ENCODE results near the gene COPS9.

COPS9 gene

DNA sequence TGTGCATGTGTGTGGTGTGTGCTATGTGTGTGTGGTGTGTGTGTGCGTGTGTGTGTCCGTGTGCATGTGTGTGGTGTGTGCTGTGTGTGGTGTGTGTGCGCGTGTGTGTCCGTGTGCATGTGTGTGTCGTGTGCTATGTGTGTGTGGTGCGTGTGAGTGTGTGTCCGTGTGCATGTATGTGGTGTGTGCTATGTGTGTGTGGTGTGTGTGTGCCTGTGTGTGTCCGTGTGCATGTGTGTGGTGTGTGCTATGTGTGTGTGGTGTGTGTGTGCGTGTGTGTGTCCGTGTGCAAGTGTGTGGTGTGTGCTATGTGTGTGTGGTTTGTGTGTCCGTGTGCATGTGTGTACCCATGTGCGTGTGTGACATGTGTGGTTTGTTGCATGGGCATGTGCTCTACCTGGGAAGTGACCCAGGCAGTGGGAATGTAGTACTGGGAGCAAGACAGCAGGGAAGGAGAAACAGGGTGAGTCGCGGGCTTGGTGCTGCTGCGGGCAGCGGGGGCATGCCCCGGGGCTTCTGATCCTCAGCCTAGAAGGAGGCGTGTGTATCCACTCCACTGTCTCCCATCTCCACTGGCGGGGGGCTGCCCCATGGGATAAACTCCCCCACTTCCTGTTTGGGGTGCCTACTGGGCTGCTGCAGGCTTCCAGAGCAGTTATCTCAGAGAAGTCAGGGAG, 11.9 kb upstream of the COPS9 start:
- DNase-seq (ENCODE audit: low spot score): no peak

DNA sequence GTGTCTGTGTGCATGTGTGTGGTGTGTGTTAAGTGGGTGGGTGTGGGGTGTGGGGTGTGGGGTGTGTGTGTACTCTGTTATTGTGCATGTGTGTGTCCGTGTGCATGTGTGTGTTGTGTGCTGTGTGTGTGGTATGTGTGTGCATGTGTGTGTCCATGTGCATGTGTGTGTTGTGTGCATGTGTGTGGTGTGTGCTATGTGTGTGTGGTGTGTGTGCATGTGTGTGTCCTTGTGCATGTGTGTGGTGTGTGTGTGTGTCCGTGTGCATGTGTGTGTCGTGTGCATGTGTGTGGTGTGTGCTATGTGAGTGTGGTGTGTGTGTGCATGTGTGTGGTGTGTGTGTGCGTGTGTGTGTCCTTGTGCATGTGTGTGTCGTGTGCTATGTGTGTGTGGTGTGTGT, 11.3 kb upstream of the COPS9 start:
- DNase-seq (ENCODE audit: low spot score): no peak

GRCh38 chr2:240146627-240147278, 10.6 kb upstream of the COPS9 start:
- DNase-seq (ENCODE audit: low spot score): no peak

DNA sequence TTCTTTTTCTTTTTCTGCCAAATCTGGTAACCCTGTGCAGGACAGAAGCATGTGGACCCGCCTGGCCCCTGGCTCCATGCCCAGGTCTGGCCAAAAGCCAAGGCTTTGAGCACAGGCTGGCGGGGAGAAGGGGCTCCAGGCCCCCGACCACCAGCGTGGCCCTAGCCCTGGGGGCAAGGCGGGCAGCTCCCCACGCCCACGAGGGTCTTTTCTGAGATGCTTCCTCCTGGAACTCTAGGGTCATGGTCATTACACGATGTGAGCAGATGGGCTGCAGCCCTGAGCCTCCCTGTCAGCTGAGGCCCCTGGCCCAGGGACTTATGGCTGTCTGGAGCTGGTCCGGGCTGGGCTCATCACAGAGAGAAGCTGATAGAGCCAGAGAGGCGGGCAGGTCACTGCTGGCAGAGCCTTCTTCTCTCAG, 10.0 kb upstream of the COPS9 start:
- no peak for DNase-seq (ENCODE audit: low spot score)

GRCh38 chr2:240145461-240145860, 9.4 kb upstream of the COPS9 start:
- DNase-seq (ENCODE audit: low spot score): no peak

DNA sequence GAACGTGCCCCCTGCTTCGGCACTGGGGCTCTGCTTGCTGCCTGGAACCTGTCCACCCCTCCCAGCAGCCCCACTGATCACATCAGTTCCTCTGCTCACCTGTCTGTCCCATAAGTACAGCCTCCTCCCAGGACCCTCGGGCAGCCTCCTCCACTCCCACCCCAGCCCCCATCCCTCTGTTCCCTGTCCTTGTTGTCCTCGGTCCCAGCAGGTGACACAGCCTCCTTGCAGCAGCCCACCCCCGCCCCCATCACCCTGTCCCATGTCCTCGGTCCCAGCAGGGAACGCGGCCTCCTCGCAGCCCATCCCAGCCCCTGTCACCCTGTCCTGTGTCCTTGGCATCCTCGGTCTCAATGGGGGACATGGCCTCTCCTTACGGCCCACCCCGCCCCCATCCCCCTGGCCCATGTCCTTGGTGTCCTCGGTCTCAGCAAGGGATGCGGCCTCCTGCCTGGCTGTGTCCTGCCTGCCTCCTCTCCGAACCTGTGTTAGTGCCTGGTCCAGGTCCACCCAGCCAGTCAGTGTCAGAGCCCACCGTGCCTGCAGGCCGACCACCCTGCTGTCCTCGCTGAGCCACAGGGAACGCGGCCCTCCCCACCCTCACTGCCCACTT, 8.7 kb upstream of the COPS9 start:
- DNase-seq (ENCODE audit: low spot score): no peak

DNA sequence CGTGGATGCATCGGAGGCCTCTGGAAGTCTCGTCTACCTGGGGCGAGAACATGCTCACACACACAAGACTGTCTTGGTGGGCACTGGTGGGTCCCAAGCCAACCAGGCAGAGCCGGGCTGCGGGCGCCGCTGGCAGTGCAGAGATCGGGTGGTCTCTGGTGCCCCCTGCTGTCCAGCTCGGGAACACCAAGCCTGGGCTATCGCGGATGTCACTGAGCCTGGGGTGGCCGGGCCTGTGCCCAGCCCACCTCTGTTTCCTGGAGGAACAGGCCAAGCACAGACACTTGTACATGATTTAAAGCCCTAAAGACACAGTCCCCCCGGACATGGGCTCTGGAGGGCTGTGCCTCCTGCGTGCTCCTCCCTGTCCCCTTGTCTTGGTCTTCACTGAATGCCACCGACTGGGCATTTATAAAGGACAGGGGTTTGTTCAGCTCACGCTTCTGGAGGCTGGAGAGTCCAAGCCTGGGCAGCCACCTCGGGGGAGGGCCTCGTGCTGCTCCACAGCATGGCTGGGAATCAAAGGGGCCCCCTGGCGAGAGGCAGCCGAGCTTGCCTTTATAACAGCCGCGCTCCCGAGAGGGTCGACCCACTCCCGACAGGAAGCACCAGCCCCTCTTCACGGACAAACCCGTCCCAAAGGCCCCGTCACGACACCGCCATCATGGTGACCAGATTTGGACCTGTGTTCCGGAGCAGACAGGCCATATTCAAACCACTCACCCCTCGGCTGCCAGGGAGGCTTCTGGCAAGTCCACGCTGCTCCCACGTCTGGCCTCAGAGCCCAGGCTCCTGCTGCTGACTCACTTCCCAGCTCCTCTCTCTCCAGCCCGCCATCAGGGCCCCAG, 7.9 kb upstream of the COPS9 start:
- peak; percentile 88 for DNase-seq (ENCODE audit: low spot score)

- no peak for DNase-seq (ENCODE audit: low spot score)
Observed at GRCh38 chr2:240143276-240143675, 7.2 kb upstream of the COPS9 start.

DNA sequence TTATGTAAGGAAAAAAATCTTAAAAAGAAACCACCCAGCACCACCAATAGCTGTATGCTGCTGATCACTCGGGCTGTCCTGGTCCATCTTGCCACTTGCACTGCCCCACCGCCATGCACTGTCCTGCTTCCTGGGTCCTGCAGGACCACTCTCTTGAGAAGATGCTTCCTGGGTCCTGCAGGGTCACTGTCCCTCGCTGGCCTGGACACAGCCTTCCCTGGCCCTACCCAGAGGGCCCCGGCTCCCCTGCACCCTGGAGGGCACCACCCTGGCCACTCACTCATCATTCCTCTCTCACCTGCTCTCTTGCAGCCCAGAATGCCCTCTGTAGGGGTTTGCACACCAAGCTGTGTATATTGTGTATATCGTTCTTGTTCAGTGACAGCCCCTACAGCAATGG, 6.8 kb upstream of the COPS9 start:
- DNase-seq (ENCODE audit: low spot score): no peak

- DNase-seq (ENCODE audit: low spot score): no peak
Observed at GRCh38 chr2:240142256-240142775, 6.2 kb upstream of the COPS9 start.

- DNase-seq (ENCODE audit: low spot score): no peak
Observed at GRCh38 chr2:240141736-240142135, 5.6 kb upstream of the COPS9 start.

GRCh38 chr2:240140920-240141319, 4.8 kb upstream of the COPS9 start:
- no peak for DNase-seq (ENCODE audit: low spot score)

DNA sequence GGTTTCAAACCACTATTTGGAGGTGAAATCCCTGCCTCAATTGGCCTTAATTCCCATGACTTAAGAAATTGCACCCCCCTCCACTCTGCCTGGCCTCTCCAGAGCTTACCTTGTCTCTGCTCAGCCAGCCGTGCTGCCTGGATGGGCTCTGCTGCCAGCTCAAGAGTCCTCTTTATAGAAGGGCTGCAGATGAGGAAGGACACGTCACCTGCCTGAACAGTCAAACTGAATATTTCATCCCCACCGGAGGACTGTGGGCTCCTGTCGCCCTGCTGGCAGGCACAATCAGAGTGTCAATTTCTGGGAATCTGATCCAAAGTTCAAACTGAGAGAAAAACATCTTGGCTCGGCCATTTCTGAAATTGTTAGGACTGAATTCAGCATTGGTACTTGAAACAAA, 4.4 kb upstream of the COPS9 start, which contains the start of gene OTOS:
OTOS (minus strand) TSS at position 148 of the 400 bp plus-strand sequence. CDS start 332 bp downstream, outside the sequence.
- no peak for DNase-seq (ENCODE audit: low spot score)

- no peak for DNase-seq (ENCODE audit: low spot score)
Observed at GRCh38 chr2:240139666-240140393, 3.7 kb upstream of the COPS9 start.

DNA sequence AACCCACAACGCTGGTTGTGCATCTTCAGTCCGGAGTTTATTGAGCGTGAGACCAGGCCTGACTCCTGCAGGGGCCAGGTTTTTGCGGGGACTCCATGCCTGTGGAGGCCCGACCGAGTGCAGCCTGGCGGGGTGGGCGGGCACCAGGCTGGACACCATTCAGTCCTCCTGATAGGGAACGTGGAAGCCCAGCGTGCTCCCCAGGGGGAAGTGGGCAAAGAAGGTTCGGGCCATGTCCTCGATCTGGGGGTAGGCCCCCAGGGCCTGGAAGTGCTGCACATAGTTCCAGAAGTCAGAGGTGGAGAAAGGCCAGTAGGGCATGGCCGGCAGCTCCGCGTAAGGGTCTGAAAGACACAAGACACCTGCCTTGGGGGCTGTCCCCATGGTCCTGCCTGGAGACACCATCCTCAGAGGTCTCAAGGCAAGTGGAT, 2.9 kb upstream of the COPS9 start:
- no peak for DNase-seq (ENCODE audit: low spot score)

GRCh38 chr2:240138254-240138984, 2.3 kb upstream of the COPS9 start:
- DNase-seq (ENCODE audit: low spot score): no peak

GRCh38 chr2:240137596-240138253, 1.6 kb upstream of the COPS9 start:
- DNase-seq (ENCODE audit: low spot score): no peak

GRCh38 chr2:240136671-240137292, 677 bp upstream of the COPS9 start:
- no peak for DNase-seq (ENCODE audit: low spot score)

GRCh38 chr2:240135706-240136012, 446 bp downstream of the COPS9 start:
- peak; percentile 55 for DNase-seq (ENCODE audit: low spot score)

- DNase-seq (ENCODE audit: low spot score): no peak
Observed at GRCh38 chr2:240134956-240135520, 1.1 kb downstream of the COPS9 start.

Data from hepatic stellate cell (primary cell).